ENCODE measurements around the gene CABLES2. TPM values are rescaled to one million over a fixed set of nuclear protein-coding genes. Genes with fewer than 3 reads are reported as not detected.
A peak's percentile ranks its signal among the peaks of the same experiment; 100 is the strongest.
"Not testable (repeated sequence)": the region's sequence is repeated elsewhere in the genome, so short reads cannot be mapped to it uniquely, and the experiment has no call there.

The CABLES2 gene
- polyA plus RNA-seq, 2 of the 4 experiments (the other 2 are of a cell fraction) = 3.9 to 7.7 TPM

DNA sequence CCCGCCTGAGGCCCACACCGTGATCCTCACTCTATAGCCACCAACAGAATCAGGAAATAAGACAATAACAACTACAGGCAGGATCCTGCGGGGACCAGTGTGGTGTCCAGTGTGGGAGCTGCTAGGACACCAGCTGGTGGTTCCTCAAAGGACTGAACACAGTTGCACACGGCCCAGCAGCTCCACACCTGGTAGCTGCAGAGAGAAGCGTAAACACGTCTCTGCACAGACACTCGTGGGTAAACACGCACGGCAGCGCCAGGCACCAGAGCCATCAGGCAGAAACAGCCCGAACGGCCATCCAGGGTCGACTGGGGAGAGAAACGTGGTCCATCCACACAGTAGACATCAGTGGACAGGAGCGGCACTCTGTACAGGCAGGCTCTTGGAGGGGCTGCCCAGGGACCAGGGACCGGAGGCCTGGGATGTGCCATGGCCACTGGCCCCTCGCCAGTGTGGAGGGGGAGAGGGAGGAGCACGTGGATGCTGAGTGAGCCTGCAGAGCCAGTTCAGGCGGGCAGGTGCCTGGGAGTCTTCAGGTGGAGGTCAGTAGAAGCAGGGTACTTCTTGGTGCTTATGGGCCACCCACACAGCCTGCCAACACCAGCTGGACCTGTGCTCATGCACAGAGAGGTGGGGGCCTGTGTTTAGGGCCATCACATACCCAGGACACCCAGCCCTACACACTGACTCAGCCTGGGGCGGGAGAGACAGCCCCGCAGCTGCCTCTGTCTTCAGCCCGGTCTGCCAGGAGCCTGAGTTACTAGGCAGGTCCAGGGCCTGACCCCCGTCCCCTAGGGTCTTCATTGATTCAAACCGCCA is 32.5 kb downstream of the CABLES2 start:
- H3K27ac ChIP-seq = peak overlapping the region; percentile 81 to 94
- ChIA-PET CTCF (interaction anchor here (1.0 to 11.0 kb wide), 11 partner anchors 8 to 73 kb away, joined by 3 to 290 read pairs (median 6); partner anchors contain the start of genes ADRM1, LAMA5 and RPS21), POLR2A (interaction anchor here (1.4 kb wide), 1 partner anchor 72 kb away, joined by 3 read pairs; the partner anchor contains the start of gene ADRM1)
- TF ChIP-seq, protein P1, sequence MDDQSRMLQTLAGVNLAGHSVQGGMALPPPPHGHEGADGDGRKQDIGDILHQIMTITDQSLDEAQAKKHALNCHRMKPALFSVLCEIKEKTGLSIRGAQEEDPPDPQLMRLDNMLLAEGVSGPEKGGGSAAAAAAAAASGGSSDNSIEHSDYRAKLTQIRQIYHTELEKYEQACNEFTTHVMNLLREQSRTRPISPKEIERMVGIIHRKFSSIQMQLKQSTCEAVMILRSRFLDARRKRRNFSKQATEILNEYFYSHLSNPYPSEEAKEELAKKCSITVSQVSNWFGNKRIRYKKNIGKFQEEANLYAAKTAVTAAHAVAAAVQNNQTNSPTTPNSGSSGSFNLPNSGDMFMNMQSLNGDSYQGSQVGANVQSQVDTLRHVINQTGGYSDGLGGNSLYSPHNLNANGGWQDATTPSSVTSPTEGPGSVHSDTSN (IDR thresholded peaks at IDR 0.05) = peak; percentile 11; the same call in 1 of the 2 replicates
- 0 out of 2 replicates have a peak, but pooled peaks have one; percentile 18 for TF ChIP-seq POLR2AphosphoS2 (conservative IDR thresholded peaks at IDR 0.05; ENCODE audit: low read length)
- TF ChIP-seq, protein P2, sequence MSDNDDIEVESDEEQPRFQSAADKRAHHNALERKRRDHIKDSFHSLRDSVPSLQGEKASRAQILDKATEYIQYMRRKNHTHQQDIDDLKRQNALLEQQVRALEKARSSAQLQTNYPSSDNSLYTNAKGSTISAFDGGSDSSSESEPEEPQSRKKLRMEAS (IDR thresholded peaks at IDR 0.05) = 0 out of 2 replicates have a peak, but pooled peaks have one; percentile 11
- TF ChIP-seq JUN (IDR thresholded peaks at IDR 0.05) = no peak
- FAIRE-seq = no peak
- H3K9me3 ChIP-seq = no peaks in the 10 kb centered on the region
- DNase-seq (ENCODE audit: low read depth in 1 of 2, low spot score in 1 of 2) = no peak
- no peak overlapping the region for H3K4me3 ChIP-seq
- peak overlapping the region; percentile 59 for H3K4me2 ChIP-seq
- H3K4me1 ChIP-seq = peaks cover 81% of the 10 kb centered on the region
- ATAC-seq = 0 out of 6 replicates have a peak, but pooled peaks of 1 of the 2 experiments have one; percentile 1
- 69% methylated on average over 24 of the region's 24 CpGs for WGBS (ENCODE audit: missing lambda C conversion rate)

DNA sequence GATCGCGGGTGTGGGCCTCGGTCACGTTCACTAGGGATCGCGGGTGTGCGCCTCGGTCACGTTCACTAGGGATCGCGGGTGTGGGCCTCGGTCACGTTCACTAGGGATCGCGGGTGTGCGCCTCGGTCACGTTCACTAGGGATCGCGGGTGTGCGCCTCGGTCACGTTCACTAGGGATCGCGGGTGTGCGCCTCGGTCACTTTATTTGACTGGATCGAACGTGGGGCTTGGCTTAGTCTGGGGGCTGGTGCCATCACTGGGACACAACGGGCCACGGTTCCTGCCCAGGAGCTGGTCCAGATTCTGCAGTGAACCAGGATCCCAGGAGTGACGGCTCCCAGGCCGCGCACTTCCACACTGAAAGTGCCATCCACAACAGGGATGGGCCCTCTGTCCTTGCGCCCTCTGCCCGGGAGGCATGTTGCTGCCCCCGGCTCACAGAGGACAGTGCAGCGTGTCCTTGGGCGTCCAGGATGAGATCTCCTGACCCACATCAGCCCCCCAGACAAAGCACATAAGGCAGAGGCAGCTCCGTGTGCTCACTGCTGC is 33.4 kb downstream of the CABLES2 start:
- peaks cover 83% of the 10 kb centered on the region for H3K4me1 ChIP-seq
- H3K4me2 ChIP-seq; DNase-seq (ENCODE audit: low read depth in 1 of 2, low spot score in 1 of 2); H3K4me3 ChIP-seq; ATAC-seq; FAIRE-seq; POLR2A ChIA-PET; H3K9me3 ChIP-seq: not testable (repeated sequence)
- H3K27ac ChIP-seq = peak overlapping the region; percentile 81 to 94; a peak in 5 of 6 replicates
- CTCF ChIA-PET = interaction anchor here (1.3 to 11.0 kb wide), 3 partner anchors 7 to 10 kb away, joined by 5 to 290 read pairs (median 6); partner anchors contain the start of gene LAMA5
- WGBS (ENCODE audit: missing lambda C conversion rate) = 91% methylated on average over 21 of the region's 40 CpGs

DNA sequence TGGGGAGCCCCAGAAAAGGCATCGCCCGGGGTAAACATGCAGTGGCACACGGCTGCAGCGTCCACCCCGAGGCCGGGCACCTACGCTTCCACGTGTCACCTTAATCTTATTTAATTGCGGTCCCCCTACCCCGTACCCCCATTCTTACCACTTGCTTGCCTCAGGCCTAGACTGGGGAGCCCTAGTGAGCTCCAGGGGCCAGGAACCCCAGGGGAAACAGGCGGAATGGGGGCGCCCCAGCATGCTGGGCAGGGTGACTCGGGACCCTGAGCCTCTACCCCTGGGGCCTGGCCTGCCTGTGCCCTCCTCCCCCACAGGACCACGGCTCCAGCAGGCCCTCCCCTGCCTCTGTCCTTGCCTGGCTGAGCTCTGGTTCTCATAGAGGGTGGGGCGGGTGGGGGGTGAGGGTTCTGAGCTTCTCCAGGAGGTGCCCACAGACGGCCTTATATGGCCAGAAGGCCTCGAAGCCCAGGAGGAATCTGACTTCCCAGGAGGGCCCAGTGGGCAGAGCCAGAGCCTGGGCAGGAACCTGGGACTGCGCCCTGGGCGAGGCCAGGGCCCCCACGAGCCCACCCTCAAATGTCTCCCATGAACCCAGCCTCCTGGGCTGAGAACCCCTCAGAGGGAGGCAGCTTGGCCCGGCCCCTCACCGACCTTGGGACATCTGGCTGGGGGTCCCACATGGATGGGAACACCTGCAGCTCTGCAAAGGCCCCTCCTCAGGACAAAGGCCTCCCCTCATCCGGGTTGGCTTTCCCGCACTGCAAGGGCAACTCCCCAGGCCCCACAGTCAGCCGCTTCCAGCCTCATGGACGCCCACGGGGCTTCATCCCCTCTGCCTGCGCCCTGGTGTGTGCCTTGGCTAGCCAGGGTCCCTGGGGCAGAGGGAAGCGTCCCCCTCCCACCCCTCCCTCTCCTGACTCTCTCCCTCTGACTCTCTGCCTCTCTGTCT is 34.8 kb downstream of the CABLES2 start:
- peak in 1 of 2 experiments; percentile 46 for DNase-seq (ENCODE audit: low read depth in 1 of 2, low spot score in 1 of 2)
- peaks cover 80% of the 10 kb centered on the region for H3K4me1 ChIP-seq

More for the DNA sequence above, 34.8 kb downstream of the CABLES2 start:
- WGBS (ENCODE audit: missing lambda C conversion rate) = 86% methylated on average over 24 of the region's 29 CpGs
- no peak for ATAC-seq
- no peak for FAIRE-seq
- ChIA-PET POLR2A (no interaction called here), CTCF (interaction anchor here (1.0 to 12.6 kb wide), 3 partner anchors 7 to 19 kb away, joined by 3 to 290 read pairs (median 4); no protein-coding TSS in a partner anchor)
- Histone ChIP-seq H3K9me3 (no peaks in the 10 kb centered on the region), H3K27ac (peak overlapping the region; percentile 97 to 99), H3K4me2 (peak overlapping the region; percentile 17; the same call in 1 of the 3 replicates), H3K4me3 (no peak overlapping the region)
- no peak for TF ChIP-seq RARB (CRISPR knock-in tag; IDR thresholded peaks at IDR 0.05)
- TF ChIP-seq, protein P3, sequence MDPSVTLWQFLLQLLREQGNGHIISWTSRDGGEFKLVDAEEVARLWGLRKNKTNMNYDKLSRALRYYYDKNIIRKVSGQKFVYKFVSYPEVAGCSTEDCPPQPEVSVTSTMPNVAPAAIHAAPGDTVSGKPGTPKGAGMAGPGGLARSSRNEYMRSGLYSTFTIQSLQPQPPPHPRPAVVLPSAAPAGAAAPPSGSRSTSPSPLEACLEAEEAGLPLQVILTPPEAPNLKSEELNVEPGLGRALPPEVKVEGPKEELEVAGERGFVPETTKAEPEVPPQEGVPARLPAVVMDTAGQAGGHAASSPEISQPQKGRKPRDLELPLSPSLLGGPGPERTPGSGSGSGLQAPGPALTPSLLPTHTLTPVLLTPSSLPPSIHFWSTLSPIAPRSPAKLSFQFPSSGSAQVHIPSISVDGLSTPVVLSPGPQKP (IDR thresholded peaks at IDR 0.05; ENCODE audit: low read depth, low read length) = no peak
- TF ChIP-seq TP53 (CRISPR knock-in tag; IDR thresholded peaks at IDR 0.05) = no peak
- TF ChIP-seq RCOR1 (IDR thresholded peaks at IDR 0.05; ENCODE audit: low read depth, low read length) = no peak
- TF ChIP-seq, protein P2 (IDR thresholded peaks at IDR 0.05) = no peak
- no peak for TF ChIP-seq CBX2 (IDR thresholded peaks at IDR 0.05; ENCODE audit: borderline replicate concordance, low read depth)
- TF ChIP-seq FOXS1 (CRISPR knock-in tag; IDR thresholded peaks at IDR 0.05) = no peak
- TF ChIP-seq, protein P1 (IDR thresholded peaks at IDR 0.05) = no peak
- TF ChIP-seq, protein P4, sequence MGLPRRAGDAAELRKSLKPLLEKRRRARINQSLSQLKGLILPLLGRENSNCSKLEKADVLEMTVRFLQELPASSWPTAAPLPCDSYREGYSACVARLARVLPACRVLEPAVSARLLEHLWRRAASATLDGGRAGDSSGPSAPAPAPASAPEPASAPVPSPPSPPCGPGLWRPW (IDR thresholded peaks at IDR 0.05) = no peak
